K562 (cell line): Measurements from ENCODE around the gene PDE6G. TPM values are rescaled to one million over a fixed set of nuclear protein-coding genes. Genes with fewer than 3 reads are reported as not detected.

Experiments
- CREM ChIP-seq: IDR thresholded peaks from 2 replicates; pipeline ENCODE4 v1.6.1; 2014; ENCODE audit warnings: antibody characterized with exemption, low read depth
- E2F3 ChIP-seq: fragments of 250-450 bp; sonication (Bioruptor Pico); IDR thresholded peaks from 2 replicates; pipeline ENCODE4 v1.4.0; 2020; ENCODE audit warnings: mild to moderate bottlenecking
- E2F5 ChIP-seq: sonication (generic); formaldehyde crosslinking; IDR thresholded peaks from 2 replicates; pipeline ENCODE4 v1.8.0; 2022; ENCODE audit warnings: mild to moderate bottlenecking, missing genetic modification reagents
- ESRRA ChIP-seq: fragments of 450-650 bp; IDR thresholded peaks from 2 replicates; pipeline ENCODE4 v1.6.1; 2014; ENCODE audit warnings: low read depth, mild to moderate bottlenecking, moderate library complexity, borderline replicate concordance
- HMG20A ChIP-seq: fragments of 450-650 bp; formaldehyde crosslinking; conservative IDR thresholded peaks from 2 replicates; pipeline ENCODE4 v1.4.0; 2020; ENCODE audit warnings: mild to moderate bottlenecking, mixed read lengths
- JUN ChIP-seq, 2 experiments: sonication (generic) in 1 of 2; formaldehyde crosslinking in 1 of 2; IDR thresholded peaks; 2 replicates each; pipeline versions ENCODE4 v1.6.1 to v1.8.0; 2012 to 2022; ENCODE audit warnings: borderline replicate concordance in 2 of 2, mild to moderate bottlenecking in 2 of 2, improper control_type of control experiment in 1 of 2, low read depth in 1 of 2, low read length in 1 of 2, missing genetic modification reagents in 1 of 2
- KLF6 ChIP-seq: fragments of 250-450 bp; sonication (Bioruptor Pico); IDR thresholded peaks from 2 replicates; pipeline ENCODE4 v1.4.0; 2020; ENCODE audit warnings: mild to moderate bottlenecking, moderate library complexity, borderline replicate concordance
- NFRKB ChIP-seq: fragments of 450-650 bp; IDR thresholded peaks from 2 replicates; pipeline ENCODE4 v1.6.1; 2016; ENCODE audit warnings: low read depth
- RERE ChIP-seq: sonication (generic); formaldehyde crosslinking; IDR thresholded peaks from 2 replicates; pipeline ENCODE4 v1.8.0; 2023; ENCODE audit warnings: missing genetic modification reagents, mild to moderate bottlenecking, borderline replicate concordance
- SIN3B ChIP-seq: fragments of 450-650 bp; IDR thresholded peaks from 2 replicates; pipeline ENCODE4 v1.6.1; 2017; ENCODE audit warnings: low read depth, mild to moderate bottlenecking, moderate library complexity
- TEAD4 ChIP-seq, 2 experiments: sonication (generic) in 1 of 2; formaldehyde crosslinking in 1 of 2; IDR thresholded peaks; 2 replicates each; pipeline versions ENCODE4 v1.6.1 to v1.8.0; 2012 to 2022; ENCODE audit warnings: borderline replicate concordance in 1 of 2, inconsistent platforms in 1 of 2, low read length in 1 of 2, mild to moderate bottlenecking in 1 of 2, missing genetic modification reagents in 1 of 2
- ZBTB1 ChIP-seq: sonication (generic); formaldehyde crosslinking; IDR thresholded peaks from 2 replicates; pipeline ENCODE4 v1.8.1; 2023; ENCODE audit warnings: missing genetic modification reagents, low read depth, mild to moderate bottlenecking, borderline replicate concordance
- ZBTB2 ChIP-seq: fragments of 450-650 bp; IDR thresholded peaks from 2 replicates; pipeline ENCODE4 v1.6.1; 2016; ENCODE audit warnings: antibody characterized with exemption
- ZFP36 ChIP-seq: fragments of 150-350 bp; IDR thresholded peaks from 2 replicates; pipeline ENCODE4 v1.6.1; 2018; ENCODE audit warnings: low read length, low read depth; ENCODE audit not compliant: partially characterized antibody
- ZNF12 ChIP-seq: sonication (generic); formaldehyde crosslinking; IDR thresholded peaks from 2 replicates; pipeline ENCODE4 v1.4.0; 2020; ENCODE audit warnings: mild to moderate bottlenecking, missing genetic modification reagents
- ZNF217 ChIP-seq: sonication (generic); formaldehyde crosslinking; IDR thresholded peaks from 2 replicates; pipeline ENCODE4 v1.8.0; 2022; ENCODE audit warnings: mild to moderate bottlenecking, missing genetic modification reagents
- polyA plus RNA-seq, 8 experiments: library from polyadenylated mRNA; depleted of rRNA in 4 of 8; stranded (reverse) in 5 of 8; unstranded in 3 of 8; fragments of >200 nt; fragmentation: Nextera tagmentation in 2 of 8; fragmentation: Illumina TruSeq in 1 of 8; extraction: Ambion mirVana in 2 of 8; extraction: Trizol in 1 of 8; gene quantifications; 2 replicates each; pipeline versions ENCODE4 v1.2.1 to v1.2.3, GENCODE V29; 2011 to 2014; ENCODE audit warnings: inconsistent platforms in 1 of 8, missing spikeins in 1 of 8
- total RNA-seq, 7 experiments: library from RNA; depleted of rRNA in 6 of 7; stranded (reverse); fragments of >200 nt in 6 of 7; fragmentation: Illumina TruSeq in 2 of 7; extraction: Trizol in 2 of 7; gene quantifications; 2 replicates each; pipeline versions ENCODE4 v1.2.1 to v1.2.3, GENCODE V29; 2011 to 2021; ENCODE audit warnings: low replicate concordance in 1 of 7
- TF ChIP-seq, protein P1 (sequence below): sonication (generic); formaldehyde crosslinking; IDR thresholded peaks from 2 replicates; pipeline ENCODE4 v1.8.1; 2022; ENCODE audit warnings: missing genetic modification reagents

The PDE6G gene
- total and polyA plus RNA-seq, 9 of the 15 experiments (the other 6 are each of a cell fraction or from before 2014, with no cell fraction given): 0.14 to 0.59 TPM; not detected in 7

GRCh38 chr17:81703747-81704654 lies 47.7 kb upstream of the PDE6G start (continued):
- TF ChIP-seq JUN (IDR thresholded peaks at IDR 0.05; ENCODE audit: borderline replicate concordance, low read depth, low read length) (no peak), JUN (CRISPR knock-in tag; IDR thresholded peaks at IDR 0.05; ENCODE audit: borderline replicate concordance) (no peak), ESRRA (no peak), CREM (no peak), TEAD4 (IDR thresholded peaks at IDR 0.05; ENCODE audit: low read length) (no peak), TEAD4 (CRISPR knock-in tag; IDR thresholded peaks at IDR 0.05; ENCODE audit: borderline replicate concordance) (no peak), NFRKB (no peak; the same call in 1 of the 2 replicates), RERE (CRISPR knock-in tag) (0 out of 2 replicates have a peak, but pooled peaks have one; percentile 11), E2F3 (CRISPR knock-in tag) (peak; percentile 28; the same call in 1 of the 2 replicates), ZNF217 (no peak), HMG20A (CRISPR knock-in tag) (no peak), KLF6 (CRISPR knock-in tag) (no peak), ZFP36 (no peak), ZBTB2 (no peak), ZNF12 (CRISPR knock-in tag) (no peak), SIN3B (no peak), E2F5 (CRISPR knock-in tag) (0 out of 2 replicates have a peak, but pooled peaks have one; percentile 1), ZBTB1 (CRISPR knock-in tag) (no peak)
- TF ChIP-seq, protein P1, sequence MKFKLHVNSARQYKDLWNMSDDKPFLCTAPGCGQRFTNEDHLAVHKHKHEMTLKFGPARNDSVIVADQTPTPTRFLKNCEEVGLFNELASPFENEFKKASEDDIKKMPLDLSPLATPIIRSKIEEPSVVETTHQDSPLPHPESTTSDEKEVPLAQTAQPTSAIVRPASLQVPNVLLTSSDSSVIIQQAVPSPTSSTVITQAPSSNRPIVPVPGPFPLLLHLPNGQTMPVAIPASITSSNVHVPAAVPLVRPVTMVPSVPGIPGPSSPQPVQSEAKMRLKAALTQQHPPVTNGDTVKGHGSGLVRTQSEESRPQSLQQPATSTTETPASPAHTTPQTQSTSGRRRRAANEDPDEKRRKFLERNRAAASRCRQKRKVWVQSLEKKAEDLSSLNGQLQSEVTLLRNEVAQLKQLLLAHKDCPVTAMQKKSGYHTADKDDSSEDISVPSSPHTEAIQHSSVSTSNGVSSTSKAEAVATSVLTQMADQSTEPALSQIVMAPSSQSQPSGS (CRISPR knock-in tag): no peak
